ENCODE results near the gene CDRT4. TPM values are rescaled to one million over a fixed set of nuclear protein-coding genes. Genes with fewer than 3 reads are reported as not detected.

CDRT4 gene
- total and polyA plus RNA-seq, 2 donors (not counting 3 experiments of a cell fraction or from before 2014, with no cell fraction given), result 11.5 to 13.6 TPM

GRCh38 chr17:15508466-15508865 is 41.0 kb upstream of the CDRT4 start:
- H3K4me2 ChIP-seq (ENCODE audit: insufficient read depth, low read length), result no peak overlapping the region
- H3K9me3 ChIP-seq (replicated peaks; ENCODE audit: control insufficient read depth, insufficient read depth, low read length), result no peaks in the 10 kb centered on the region
- TF ChIP-seq CTCF (IDR thresholded peaks at IDR 0.05; ENCODE audit: extremely low read depth in 1 of 2, insufficient read depth in 1 of 2, low read depth in 1 of 2, low read length in 2 of 2), result no peak
- no peak for TF ChIP-seq MAX (IDR thresholded peaks at IDR 0.05; ENCODE audit: insufficient read depth, insufficient read length)
- TF ChIP-seq POLR2AphosphoS5 (IDR thresholded peaks at IDR 0.05; ENCODE audit: insufficient read depth, low read depth, low read length), result no peak
- no peak for TF ChIP-seq GATA2 (IDR thresholded peaks at IDR 0.05; ENCODE audit: insufficient read depth, insufficient read length, low read depth, low read length)
- TF ChIP-seq JUN (IDR thresholded peaks at IDR 0.05; ENCODE audit: borderline replicate concordance, insufficient read depth, insufficient read length, low read depth), result no peak
- TF ChIP-seq FOS (IDR thresholded peaks at IDR 0.05; ENCODE audit: borderline replicate concordance, insufficient read depth, low read length), result no peak
- no peak for TF ChIP-seq MYC (IDR thresholded peaks at IDR 0.05; ENCODE audit: low read depth, low read length)
- TF ChIP-seq EZH2 (IDR thresholded peaks at IDR 0.05; ENCODE audit: borderline replicate concordance, low read depth, low read length, severe bottlenecking), result no peak
- TF ChIP-seq POLR2A (IDR thresholded peaks at IDR 0.05; ENCODE audit: low read depth, low read length), result no peak
- H3K79me2 ChIP-seq (ENCODE audit: control insufficient read depth, insufficient read depth, low read length), result no peaks in the 10 kb centered on the region
- BruUV-seq (replicated peaks), result no TSS peak
- H3K9ac ChIP-seq (replicated peaks; ENCODE audit: extremely low read depth, insufficient read depth, low read length), result no peak overlapping the region
- FAIRE-seq, result no peak
- no peak overlapping the region for H3K27ac ChIP-seq (ENCODE audit: insufficient read depth, low read depth, low read length)
- ChIA-PET POLR2A (interaction anchor here (0.5 kb wide), 1 partner anchor 873 kb away, joined by 7 read pairs; no protein-coding TSS in a partner anchor), CTCF (interaction anchor here (1.3 kb wide), 1 partner anchor 250 kb away, joined by 5 read pairs; no protein-coding TSS in a partner anchor)
- H4K20me1 ChIP-seq (replicated peaks; ENCODE audit: control insufficient read depth, extremely low read depth, insufficient read depth, low read length), result no peaks in the 10 kb centered on the region
- dilution Hi-C loops (cut with MboI; ENCODE audit: extremely low pct_ligation_motif_present, low sequenced_read_pairs) (no loop called here), intact Hi-C loops (cut with micrococcal nuclease) (no loop called here)
- H3K27me3 ChIP-seq (ENCODE audit: control insufficient read depth in 2 of 2, insufficient read depth in 2 of 2, low read length in 2 of 2), result no peaks in the 10 kb centered on the region
- DNase-seq (ENCODE audit: low read depth, low spot score), result no peak
- no peaks in the 10 kb centered on the region for H3K9me1 ChIP-seq (replicated peaks; ENCODE audit: control insufficient read depth, extremely low read depth, insufficient read depth, low read length)
- H3K4me3 ChIP-seq (replicated peaks in 1 of 3; ENCODE audit: insufficient read depth in 1 of 3, low read depth in 1 of 3, low read length in 3 of 3), result no peak overlapping the region
- H3K36me3 ChIP-seq (ENCODE audit: control insufficient read depth in 2 of 2, extremely low read depth in 1 of 2, insufficient read depth in 2 of 2, low read length in 2 of 2), result no peaks in the 10 kb centered on the region
- H2AFZ ChIP-seq (ENCODE audit: low read depth, low read length), result no peak overlapping the region
- H3K4me1 ChIP-seq (ENCODE audit: control insufficient read depth, extremely low read depth, insufficient read depth, low read length), result peaks cover 15% of the 10 kb centered on the region

All from endothelial cell of umbilical vein (primary cell).